Measurements from ENCODE around the gene SORL1.
"Not testable (repeated sequence)": the region's sequence is repeated elsewhere in the genome, so short reads cannot be mapped to it uniquely, and the experiment has no call there.

SORL1 gene

DNA sequence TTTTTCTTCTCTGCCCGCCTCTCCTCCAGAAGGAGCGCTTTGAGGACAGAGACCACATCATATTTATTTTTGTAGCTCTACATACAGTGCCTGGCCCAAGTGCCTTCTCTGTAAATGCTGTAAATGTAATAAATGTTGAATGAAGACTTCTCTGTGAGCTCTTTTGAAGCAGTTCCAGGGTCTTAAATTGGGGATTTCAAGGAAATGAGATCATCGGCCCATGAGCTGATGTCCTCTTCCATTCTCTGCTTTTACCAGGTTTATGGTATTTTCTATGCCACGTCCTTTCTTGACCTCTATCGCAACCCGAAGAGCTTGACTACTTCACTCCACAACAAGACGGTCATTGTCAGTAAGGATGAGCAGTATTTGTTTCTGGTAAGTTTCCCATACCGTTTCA lies 166.4 kb downstream of the SORL1 start:
- DNase-seq (ENCODE audit: low read depth, low spot score) = no peak

DNA sequence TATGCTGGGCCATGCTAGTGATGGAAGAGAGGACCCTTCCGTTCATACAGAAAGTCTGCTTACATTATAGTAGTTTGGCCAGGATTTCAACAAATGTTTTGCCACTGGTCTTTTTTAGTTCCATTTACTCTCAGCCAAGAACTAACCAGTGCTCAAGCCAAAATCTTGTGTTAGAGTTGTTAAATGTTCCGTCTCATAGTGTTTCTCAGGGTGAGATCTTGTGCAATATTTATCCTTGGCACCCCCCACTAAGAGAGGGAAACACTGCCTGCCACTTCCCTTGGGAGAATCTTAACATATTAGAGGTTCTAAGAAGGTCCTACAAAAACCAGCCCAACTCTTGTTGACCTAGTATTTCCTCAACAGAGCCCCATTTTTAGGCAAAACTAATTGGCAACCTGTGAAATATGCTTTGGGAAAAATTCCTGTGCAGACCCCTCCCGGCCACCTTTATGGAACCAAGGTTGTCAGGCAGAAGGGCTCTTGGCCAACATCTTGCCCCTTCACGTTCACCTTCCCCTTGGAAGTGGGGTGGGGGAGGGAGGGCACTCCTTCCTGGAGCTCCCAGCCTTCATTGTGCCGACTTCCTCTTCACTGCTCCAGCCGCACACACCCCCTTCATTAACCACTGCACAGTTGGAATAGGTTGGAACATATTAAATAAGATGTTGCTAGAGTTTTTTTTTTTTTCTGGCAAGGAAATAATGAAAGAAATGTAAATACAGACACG lies 173.8 kb downstream of the SORL1 start:
- DNase-seq (ENCODE audit: low read depth, low spot score) = no peak

DNA sequence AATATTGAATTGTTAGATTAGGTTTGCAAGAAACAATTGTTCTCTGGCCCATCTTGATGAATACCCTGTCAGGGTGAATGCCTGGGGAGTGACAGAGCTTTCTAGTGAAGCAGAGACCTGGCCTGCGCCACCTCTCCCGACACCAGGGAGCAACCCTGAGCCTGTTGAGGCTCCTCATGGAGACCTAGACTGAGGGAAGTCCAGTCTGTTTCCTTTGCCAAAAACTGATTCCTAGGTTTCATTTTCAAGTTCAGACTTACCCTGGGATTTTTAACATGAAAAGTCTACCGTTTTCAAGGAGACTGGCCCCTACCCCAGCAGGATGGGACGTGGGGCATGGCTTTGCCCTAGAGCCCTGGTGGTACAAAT lies 174.4 kb downstream of the SORL1 start:
- no peak for DNase-seq (ENCODE audit: low read depth, low spot score)

DNA sequence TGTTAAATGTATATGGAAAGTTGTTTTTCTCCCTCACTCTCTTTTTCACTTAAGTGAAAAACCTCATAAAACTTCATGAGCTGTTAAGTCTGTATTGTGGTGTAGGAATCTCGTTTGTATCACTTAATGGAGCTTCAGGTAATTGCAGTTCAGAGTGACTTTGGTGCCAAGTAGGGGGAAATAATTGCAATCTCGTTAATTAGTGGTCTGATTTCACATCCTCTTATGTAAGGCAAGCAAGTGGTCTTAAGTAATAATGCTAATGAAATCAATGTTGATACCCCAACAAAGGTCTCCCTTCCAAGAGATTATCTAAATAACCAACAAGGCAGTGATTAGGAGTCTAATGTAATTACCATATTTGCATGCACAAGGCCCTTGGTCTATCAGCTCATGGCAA lies 174.9 kb downstream of the SORL1 start:
- no peak for DNase-seq (ENCODE audit: low read depth, low spot score)

DNA sequence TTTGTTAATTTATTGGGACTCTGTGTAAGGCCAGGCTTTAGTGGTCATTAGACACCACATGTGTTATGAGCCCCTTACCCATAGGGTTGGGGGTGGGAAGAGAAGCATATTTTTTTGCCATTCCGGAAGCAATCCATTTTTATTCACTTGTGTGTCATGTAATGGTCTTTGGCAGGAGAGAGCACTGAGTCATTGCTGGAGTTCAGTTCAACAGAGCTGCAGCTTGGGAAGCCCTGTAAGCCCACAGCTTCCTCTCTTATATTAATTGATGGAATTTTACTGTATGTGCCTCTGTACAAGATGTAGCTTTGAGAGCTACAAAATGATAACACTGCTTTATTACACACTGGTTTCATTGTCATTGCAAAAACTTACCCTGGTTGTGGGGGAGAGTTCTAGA lies 177.9 kb downstream of the SORL1 start:
- DNase-seq (ENCODE audit: low read depth, low spot score) = no peak

DNA sequence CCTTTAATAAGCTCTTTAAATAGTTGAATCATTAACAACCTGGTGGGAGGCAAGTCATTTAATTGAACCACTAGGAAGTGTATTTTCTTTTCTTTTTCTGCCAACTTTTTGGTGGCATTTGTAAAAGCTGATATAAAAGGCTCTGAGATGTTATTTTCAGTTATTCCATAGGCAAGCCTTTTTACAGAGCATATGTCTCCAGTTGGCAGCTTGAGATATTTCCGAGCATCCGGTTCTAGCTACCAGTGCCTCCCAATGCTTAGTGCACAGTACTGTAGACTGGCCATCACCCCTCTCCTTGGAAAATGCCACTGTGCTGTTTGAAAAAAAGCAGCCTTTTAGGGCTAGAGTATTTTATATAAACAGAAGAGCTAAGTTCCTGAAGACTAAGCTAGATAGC lies 179.3 kb downstream of the SORL1 start:
- no peak for DNase-seq (ENCODE audit: low read depth, low spot score)

DNA sequence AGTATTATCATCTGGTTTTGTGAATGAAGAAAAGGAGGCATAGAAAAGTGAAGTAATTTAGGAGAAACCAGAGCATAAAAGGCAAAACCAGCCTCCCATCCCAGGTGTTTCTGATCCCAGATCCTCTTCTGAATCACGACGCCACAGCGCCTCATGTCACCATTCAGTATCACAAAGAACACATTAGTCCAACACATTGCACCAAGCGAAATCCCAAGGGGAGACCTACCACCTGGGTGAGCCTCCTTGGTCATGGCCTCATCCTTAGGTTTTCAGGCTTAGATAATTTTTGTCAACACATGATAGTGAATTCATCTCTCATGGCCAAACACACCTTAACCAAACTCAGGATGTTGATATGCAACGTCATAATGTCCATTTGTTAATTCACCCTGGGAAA lies 182.2 kb downstream of the SORL1 start:
- no peak for DNase-seq (ENCODE audit: low read depth, low spot score)

DNA sequence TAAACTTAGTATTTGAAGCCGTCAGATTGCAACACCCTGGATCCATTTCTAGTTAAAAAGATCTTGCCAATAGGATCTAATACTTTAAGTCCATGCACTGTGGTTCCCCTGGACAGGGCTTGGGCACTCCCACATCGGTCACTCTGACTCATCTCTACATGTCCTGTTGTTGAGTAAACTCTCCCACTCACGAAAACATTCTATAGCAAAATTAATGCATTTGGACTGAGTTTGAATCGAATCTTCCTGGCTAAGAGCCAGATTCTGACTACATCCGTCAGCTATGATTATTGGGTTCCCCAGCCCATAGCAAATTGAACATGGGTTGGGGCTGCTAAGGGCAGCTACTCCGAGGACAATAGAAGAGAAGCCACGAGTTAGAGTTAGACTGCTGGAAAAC lies 182.8 kb downstream of the SORL1 start:
- no peak for DNase-seq (ENCODE audit: low read depth, low spot score)

DNA sequence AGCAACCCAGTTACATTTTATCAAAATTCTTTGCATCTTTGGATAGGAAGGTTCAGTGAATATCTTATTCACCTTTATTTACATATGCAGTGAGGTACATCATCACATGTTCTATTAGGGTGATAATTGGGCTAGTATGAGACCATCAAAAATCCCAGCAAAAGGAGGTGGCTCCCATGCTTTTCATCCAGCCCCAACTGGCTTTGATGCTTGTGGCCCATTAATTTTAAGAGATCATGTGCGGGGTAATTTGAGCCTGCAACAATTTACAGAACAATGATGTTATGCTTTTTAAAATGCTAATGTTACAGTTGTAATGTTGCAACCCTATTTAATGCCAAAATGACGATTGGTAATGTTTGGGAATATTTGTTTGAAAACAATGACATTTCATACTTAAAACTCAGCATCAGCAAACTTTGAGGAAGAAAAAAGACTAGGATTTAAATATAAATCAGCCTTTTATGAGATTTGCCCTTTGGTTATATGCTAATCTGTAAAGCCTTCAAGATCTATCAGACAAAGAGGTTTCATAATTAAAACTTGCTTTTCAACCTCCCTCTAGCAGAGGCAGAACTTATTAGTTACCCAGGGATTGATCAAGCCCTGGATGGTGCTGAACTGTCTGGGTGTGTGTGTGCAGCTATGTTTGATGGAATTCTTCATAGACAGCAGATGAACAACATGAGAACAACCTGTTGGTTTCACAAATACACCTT lies 184.1 kb downstream of the SORL1 start:
- no peak for DNase-seq (ENCODE audit: low read depth, low spot score)

DNA sequence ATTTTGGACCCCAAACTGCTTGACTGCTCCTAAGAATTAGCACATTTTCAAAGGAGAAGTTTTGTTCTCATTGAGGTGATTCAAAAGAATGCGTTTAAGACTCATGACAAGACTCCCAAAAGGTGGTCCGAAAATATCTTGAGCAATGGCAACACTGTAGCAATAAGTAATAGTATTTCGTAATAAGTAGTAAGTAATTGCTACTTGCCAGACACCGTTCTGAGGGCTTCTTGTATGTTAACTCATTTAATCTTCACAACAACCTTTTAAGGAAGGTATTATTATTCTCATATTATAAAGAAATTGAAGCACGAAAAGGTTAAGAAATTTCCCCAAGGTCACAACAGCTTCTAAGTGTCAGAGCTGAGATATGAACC lies 184.7 kb downstream of the SORL1 start:
- DNase-seq (ENCODE audit: low read depth, low spot score) = no peak

DNA sequence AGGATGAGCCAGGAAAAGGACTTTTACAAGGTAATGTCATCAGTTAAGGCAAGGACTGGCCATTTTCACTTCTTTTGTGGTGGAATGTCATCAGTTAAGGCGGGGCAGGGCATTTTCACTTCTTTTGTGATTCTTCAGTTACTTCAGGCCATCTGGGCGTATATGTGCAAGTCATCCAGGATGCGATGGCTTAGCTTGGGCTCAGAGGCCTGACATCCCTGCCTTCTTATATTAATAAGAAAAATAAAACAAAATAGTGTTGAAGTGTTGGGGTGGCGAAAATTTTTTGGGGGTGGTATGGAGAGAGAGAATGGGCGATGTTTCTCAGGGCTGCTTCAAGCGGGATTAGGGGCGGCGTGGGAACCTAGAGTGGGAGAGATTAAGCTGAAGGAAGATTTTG lies 185.5 kb downstream of the SORL1 start:
- not testable (repeated sequence) for DNase-seq (ENCODE audit: low read depth, low spot score)

DNA sequence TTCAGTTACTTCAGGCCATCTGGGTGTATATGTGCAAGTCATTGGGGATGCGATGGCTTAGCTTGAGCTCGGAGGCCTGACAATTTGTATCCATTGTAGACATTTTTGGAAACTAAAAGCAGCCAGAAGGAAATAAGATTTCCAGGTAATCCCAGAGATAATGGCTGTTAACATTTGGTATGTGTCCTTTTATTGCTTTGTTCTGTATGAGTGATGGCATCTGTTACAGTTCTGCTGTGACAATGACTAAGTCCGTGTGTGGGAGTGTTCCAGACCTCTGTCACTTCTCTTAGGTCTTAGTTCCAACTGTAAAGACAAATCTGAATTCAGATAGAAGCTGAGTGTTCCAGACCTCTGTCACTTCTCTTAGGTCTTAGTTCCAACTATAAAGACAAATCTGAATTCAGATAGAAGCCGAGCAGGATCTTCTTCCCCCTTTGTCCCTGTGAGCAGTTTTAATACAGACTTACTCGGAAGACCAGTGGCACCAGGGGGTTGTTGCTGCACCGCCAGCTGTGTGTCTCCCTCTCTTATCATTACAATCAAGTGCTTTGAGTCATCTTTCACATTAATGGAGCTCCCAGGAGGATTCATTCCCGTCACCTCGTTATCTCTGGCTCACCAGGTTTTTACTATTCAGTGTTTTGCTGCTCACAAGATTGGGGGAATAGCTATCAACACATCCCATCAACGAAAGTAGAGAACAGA lies 191.5 kb downstream of the SORL1 start:
- no peak for DNase-seq (ENCODE audit: low read depth, low spot score)

DNA sequence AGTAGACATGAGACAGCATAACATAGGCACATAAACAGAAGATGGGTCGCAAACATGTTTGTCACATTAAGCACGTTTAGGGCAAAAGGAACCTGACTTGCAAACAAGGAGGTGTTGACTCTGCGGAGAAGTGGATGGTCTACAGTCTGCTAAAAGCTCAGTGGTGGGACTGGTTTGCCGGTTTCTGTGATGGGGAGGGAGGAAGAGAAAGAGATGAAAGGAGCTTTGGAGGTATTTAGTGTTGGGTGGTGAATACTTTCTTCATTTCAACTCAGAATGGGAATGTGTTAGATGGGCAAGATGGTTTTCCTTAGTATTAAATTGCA lies 192.0 kb downstream of the SORL1 start:
- DNase-seq (ENCODE audit: low read depth, low spot score) = no peak

DNA sequence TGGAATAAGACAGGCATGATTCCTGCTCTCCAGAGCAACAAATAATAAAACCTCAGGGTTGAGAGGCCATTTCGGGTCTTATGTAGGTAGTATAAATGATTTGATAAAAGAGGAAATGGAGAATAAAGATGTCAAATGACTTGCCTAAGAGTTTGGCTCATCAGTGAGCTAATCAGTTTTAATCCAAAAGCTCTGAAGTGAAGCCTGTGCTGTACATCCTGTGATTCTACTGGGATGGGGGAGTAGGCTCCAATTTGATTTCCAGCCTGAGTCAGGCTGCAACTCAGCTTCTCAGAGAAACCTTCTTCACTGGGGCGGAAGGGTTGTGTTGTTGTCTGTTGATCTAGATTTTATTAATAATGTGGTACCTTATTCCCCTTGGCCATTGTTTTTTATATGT lies 192.9 kb downstream of the SORL1 start:
- no peak for DNase-seq (ENCODE audit: low read depth, low spot score)

DNA sequence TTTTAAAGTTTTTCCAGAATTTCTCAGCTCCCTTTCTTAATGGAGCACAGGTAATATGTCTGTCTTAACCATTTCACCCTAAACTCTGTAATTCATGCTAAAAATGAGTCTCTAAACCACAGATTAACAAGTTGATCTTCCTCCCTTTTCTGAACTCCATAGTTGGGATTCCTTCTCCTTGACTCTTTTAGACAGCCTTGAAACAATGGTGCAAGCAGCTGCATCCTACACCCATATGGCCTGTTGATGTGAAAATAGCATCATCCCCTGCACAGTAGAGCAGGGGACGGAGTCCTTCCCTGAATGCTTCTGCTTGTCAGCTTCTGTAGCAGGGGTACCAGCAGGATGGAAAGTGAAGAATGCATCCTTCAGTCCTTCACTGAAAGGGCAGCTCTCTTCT lies 193.5 kb downstream of the SORL1 start:
- DNase-seq (ENCODE audit: low read depth, low spot score) = no peak

DNA sequence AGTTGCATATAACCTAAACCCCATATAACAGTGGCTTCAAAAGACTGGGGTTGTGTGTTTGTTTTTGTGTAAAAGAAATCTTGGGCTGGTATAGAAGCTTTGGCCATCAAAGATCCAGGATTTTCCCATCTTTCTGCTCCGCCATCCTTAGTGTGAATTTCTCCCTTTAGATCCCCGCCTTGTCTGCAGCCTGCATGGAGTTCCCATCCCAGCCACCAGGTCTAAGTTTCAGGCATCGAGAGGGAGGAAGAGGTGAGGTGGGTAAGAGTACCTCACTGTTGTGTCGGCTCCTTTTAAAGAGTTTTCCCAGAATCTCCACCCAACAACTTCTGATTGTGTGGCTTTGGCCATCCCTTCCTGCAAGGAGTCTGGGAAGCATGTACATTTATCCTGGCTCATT lies 196.2 kb downstream of the SORL1 start:
- no peak for DNase-seq (ENCODE audit: low read depth, low spot score)

DNA sequence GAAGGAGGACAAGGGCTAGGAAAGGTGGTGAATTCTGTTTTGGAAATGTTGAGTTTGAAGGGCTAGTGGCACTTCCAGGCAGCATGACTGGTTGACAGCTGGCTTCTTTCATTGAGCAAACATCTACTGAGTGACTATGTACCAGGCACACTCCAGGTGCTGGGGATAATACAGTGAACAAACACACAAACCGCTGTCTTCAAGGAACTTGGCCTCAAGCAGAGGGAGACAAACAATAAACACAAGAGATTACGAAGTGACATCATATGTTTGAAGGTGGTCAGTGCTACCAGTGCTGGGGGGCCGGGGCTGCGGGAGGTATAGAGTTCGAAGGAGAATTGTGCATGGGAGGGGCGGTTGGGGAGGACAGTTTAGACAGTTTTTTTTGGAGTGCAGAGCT lies 197.7 kb downstream of the SORL1 start:
- no peak for DNase-seq (ENCODE audit: low read depth, low spot score)

DNA sequence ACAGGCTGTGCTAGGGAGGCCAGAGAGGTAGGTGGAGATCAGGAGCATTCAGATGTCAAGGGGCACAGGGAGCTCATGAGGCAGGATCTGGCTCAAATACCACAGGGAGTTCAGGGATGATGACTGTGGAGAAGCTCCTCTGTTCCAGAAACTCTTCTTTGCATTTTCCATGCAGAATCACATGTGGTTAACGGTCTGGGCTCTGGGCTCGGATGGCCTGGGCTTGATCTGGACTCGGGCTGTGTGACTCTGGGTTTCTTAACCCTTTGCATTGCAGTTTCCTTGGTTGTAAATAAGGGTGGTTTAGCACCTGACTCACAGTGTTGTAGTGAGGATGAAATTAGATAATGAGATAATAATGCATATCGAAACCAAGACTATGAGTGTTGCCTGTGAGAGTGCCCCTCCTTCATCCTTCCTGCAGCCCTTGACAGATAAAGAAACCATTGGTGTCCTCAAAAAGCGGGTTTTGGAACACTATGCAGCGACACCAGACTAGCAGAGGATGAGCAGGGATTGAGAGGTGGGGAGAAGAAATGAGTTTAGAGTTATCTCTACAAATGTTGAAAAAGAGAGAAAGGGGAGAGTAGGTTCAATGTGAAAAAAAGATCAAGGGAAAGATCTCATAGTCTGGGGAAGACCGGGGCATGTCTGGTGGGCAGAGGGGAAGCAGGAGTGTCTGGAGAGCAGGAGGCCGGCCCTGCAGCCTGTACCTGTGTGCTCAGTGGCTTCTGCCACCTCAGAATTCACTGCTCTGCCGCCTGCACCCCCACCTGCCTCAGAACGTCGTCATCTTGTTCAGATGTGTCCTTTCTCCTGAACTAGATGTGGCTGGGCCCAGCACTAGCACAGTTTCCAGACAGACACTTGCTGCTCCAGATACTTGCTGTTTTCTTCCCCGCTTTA lies 198.5 kb downstream of the SORL1 start:
- DNase-seq (ENCODE audit: low read depth, low spot score) = no peak

DNA sequence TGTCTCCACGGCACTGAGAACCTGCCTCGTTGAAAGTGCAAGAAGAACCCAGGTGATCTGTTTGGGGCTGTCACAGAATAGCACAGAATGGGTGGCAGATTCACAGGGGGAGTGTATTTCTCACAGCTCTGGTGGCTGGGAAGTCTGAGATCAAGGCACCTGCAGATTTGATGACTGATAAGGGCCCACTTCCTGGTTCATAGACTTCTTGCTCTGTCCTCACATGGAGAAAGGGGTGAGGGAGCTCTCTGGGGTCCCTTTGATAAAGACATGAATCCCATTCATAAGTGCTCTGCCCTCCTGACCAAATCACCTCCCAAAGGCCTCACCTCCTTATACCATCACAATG lies 199.1 kb downstream of the SORL1 start:
- DNase-seq (ENCODE audit: low read depth, low spot score) = no peak

DNA sequence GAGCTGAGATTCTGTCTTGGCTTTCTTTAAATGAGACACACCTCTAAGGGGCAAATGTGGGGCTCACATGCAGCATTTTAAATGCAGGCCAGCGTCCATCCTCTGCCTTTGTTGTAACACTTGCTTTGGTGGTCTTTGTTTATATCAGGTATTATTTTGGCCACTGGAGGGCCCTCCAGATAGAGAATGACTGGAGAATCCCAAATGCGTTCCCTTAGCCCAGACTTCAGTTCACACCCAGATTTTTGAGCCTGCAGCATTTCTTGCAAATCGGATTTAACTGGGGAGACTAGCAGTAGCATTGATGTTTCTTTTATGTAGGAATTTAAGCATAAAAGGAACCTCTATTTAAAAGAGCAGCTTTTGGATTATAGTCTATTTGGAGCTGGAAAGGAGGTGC lies 200.9 kb downstream of the SORL1 start:
- DNase-seq (ENCODE audit: low read depth, low spot score) = no peak

DNA sequence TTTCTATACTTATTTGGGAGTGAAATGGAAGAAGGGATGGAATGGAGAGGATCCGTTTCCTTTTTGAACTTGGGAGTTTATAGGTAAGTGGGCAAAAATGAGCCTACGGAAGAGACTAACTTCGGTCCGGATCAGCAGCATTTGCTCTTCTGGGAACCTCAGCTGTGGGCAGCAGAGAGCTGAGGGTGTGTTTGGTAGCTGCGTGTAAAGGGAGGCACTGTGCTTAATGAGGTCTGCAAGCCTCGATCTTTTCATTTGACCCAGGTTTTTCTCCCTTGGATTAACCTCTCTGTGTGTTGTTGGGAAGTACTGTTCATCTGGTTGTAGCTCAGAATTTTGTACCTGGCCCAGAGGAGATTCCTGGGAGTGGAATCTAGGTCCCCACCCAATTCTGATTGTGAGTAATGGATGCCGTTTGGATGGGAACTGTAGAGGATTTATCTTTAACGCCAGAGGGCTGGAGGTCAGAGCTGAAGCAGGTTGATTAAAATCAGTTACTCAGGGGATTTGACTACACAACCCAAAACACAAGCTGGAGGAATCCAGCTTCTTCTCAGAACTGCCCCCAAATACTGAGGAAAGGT lies 202.2 kb downstream of the SORL1 start:
- no peak for DNase-seq (ENCODE audit: low read depth, low spot score)
